ENCODE data around the gene GALNTL6. TPM values are rescaled to one million over a fixed set of nuclear protein-coding genes. Genes with fewer than 3 reads are reported as not detected.

Gene GALNTL6
- total RNA-seq, 1 donor from 2014 or later, result not detected

- Histone ChIP-seq H3K36me3 (ENCODE audit: control insufficient read depth, insufficient read depth, low read length) (no peaks in the 10 kb centered on the region), H3K4me3 (ENCODE audit: low read depth, low read length) (no peak overlapping the region), H3K27me3 (ENCODE audit: control insufficient read depth, insufficient read depth, low read length) (no peaks in the 10 kb centered on the region)
- FAIRE-seq, result no peak
- TF ChIP-seq CTCF (IDR thresholded peaks at IDR 0.05; ENCODE audit: insufficient read depth, low read length, severe bottlenecking), result no peak
- no peak for DNase-seq (ENCODE audit: low read depth)
Measured at GRCh38 chr4:171928336-171928735, 115.1 kb downstream of the GALNTL6 start.

GRCh38 chr4:171929477-171929876, 116.3 kb downstream of the GALNTL6 start:
- TF ChIP-seq CTCF (IDR thresholded peaks at IDR 0.05; ENCODE audit: insufficient read depth, low read length, severe bottlenecking), result no peak
- no peak for DNase-seq (ENCODE audit: low read depth)
- no peak for FAIRE-seq
- H3K4me3 ChIP-seq (ENCODE audit: low read depth, low read length), result no peak overlapping the region
- no peaks in the 10 kb centered on the region for H3K27me3 ChIP-seq (ENCODE audit: control insufficient read depth, insufficient read depth, low read length)
- H3K36me3 ChIP-seq (ENCODE audit: control insufficient read depth, insufficient read depth, low read length), result no peaks in the 10 kb centered on the region

- Histone ChIP-seq H3K4me3 (ENCODE audit: low read depth, low read length) (no peak overlapping the region), H3K27me3 (ENCODE audit: control insufficient read depth, insufficient read depth, low read length) (no peaks in the 10 kb centered on the region), H3K36me3 (ENCODE audit: control insufficient read depth, insufficient read depth, low read length) (no peaks in the 10 kb centered on the region)
- no peak for DNase-seq (ENCODE audit: low read depth)
- no peak for TF ChIP-seq CTCF (IDR thresholded peaks at IDR 0.05; ENCODE audit: insufficient read depth, low read length, severe bottlenecking)
- FAIRE-seq, result no peak
Measured at GRCh38 chr4:171929907-171930306, 116.7 kb downstream of the GALNTL6 start.

- no peak for TF ChIP-seq CTCF (IDR thresholded peaks at IDR 0.05; ENCODE audit: insufficient read depth, low read length, severe bottlenecking)
- no peak for FAIRE-seq
Measured at GRCh38 chr4:171932238-171932637, 119.0 kb downstream of the GALNTL6 start.

GRCh38 chr4:171940656-171941055, 127.5 kb downstream of the GALNTL6 start:
- Histone ChIP-seq H3K27me3 (ENCODE audit: control insufficient read depth, insufficient read depth, low read length) (no peaks in the 10 kb centered on the region), H3K4me3 (ENCODE audit: low read depth, low read length) (no peak overlapping the region), H3K36me3 (ENCODE audit: control insufficient read depth, insufficient read depth, low read length) (no peaks in the 10 kb centered on the region)
- no peak for DNase-seq (ENCODE audit: low read depth)
- no peak for FAIRE-seq
- TF ChIP-seq CTCF (IDR thresholded peaks at IDR 0.05; ENCODE audit: insufficient read depth, low read length, severe bottlenecking), result no peak

More at GRCh38 chr4:171932238-171932637, 119.0 kb downstream of the GALNTL6 start:
- no peak for DNase-seq (ENCODE audit: low read depth)
- Histone ChIP-seq H3K36me3 (ENCODE audit: control insufficient read depth, insufficient read depth, low read length) (no peaks in the 10 kb centered on the region), H3K4me3 (ENCODE audit: low read depth, low read length) (no peak overlapping the region), H3K27me3 (ENCODE audit: control insufficient read depth, insufficient read depth, low read length) (no peaks in the 10 kb centered on the region)

GRCh38 chr4:171947400-171947799, 134.2 kb downstream of the GALNTL6 start:
- DNase-seq (ENCODE audit: low read depth) (no peak), FAIRE-seq (no peak)
- no peaks in the 10 kb centered on the region for H3K36me3 ChIP-seq (ENCODE audit: control insufficient read depth, insufficient read depth, low read length)
- H3K4me3 ChIP-seq (ENCODE audit: low read depth, low read length), result no peak overlapping the region
- TF ChIP-seq CTCF (IDR thresholded peaks at IDR 0.05; ENCODE audit: insufficient read depth, low read length, severe bottlenecking), result no peak
- H3K27me3 ChIP-seq (ENCODE audit: control insufficient read depth, insufficient read depth, low read length), result no peaks in the 10 kb centered on the region
